GM21381 (cell line): ENCODE measurements around the gene RFPL1.
"Not testable (repeated sequence)": the region's sequence is repeated elsewhere in the genome, so short reads cannot be mapped to it uniquely, and the experiment has no call there.

Experiments used
- ATAC-seq: cut with Tn5 transposase; IDR thresholded peaks from one replicate; pipeline ENCODE4 v1.9.1; 2021; ENCODE audit warnings: mild to moderate bottlenecking, moderate library complexity; ENCODE audit not compliant: unreplicated experiment

RFPL1 gene

DNA sequence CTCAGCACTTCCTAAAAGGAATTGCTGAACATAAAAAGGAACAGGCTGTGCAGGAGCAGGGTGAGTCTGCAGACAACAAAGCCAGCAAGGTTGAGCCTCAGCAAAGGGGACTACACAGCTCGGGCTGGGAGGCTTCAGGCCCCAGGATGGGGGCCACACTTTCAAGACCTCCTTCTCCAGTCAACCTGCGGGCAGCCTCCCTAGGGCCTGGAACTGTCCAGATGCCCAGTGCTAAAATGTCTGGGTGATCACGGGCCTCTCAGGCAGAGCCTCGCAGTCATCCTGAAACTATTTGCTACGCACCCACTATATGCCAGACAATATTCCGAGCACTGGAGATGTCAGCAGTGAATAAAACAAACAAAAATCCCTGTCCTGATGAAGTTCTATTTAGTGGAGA lies 37.7 kb downstream of the RFPL1 start:
- ATAC-seq = no peak

DNA sequence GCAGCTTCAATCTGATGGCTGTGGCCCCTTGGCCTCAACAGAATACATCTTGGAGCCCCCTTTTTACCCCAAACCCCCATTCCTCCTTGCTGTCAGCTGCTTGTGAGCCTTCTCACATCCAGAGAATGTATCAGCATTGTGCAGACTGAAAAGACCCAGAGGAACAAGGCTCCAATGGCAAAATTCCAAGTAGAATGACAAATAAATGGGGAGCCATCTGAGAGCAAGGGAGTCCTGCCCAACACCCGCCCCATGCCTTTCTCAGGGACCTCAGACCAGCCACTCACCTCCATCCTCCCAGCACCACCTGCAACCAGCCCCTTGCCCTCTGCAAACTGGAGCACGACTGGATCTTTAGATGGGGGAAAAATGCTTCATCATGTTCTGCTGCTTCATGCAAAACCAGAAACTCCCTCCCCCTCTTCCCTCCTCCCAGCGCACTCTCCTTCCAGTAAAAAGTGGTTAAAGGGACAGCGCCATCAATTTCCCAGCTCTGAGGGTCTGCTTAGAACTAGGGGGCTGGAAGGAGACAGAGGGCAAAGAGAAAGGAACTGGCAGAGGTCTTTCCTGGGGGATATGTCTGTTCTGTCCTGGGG lies 39.4 kb downstream of the RFPL1 start:
- ATAC-seq = no peak

- no peak for ATAC-seq
These were observed 40.2 kb downstream of the RFPL1 start for GRCh38 chr22:29478326-29479276.

DNA sequence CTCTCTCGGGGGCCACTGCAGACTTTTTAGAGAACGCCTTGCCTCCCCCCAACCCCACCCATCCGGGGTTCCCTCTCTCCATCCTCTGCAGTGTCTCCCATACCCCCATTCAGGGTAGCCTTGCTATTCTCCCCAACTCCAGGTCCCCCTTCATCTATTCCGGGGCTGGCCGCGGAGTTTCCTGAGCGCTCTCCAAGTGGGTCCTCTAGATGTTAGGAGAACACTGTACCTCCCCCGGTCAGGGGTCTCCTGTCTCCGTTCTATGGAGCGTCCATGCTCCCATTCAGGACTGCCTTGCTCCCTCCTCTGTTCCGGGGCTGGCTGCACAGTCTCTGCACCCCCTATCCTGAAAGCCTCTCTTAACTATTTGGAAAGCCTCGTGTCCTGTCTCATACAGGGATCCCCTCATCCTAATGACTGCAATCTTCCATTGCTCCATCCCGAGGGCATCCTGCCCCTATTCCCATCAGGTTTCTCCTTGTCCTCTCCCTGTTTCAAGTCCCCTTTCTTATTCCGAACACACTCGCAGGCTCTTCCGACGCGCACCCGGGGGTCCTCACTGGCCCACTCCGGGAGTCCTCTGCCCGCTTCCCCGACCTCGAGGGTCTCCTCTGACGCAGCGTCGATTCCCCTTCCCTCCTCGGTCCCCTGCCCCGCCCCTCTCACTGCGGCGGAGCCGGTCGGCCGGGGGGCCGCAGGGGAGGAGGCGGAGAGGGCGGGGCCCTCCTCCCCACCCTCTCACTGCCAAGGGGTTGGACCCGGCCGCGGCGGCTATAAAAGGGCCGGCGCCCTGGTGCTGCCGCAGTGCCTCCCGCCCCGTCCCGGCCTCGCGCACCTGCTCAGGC lies 41.3 kb downstream of the RFPL1 start, which contains the start of gene NEFH:
Gene NEFH, plus strand, starts transcription at position 802 of the 845 bp plus-strand sequence. CDS start 45 bp downstream, outside the sequence.
- no peak for ATAC-seq

DNA sequence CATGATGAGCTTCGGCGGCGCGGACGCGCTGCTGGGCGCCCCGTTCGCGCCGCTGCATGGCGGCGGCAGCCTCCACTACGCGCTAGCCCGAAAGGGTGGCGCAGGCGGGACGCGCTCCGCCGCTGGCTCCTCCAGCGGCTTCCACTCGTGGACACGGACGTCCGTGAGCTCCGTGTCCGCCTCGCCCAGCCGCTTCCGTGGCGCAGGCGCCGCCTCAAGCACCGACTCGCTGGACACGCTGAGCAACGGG lies 41.8 kb downstream of the RFPL1 start:
- no peak for ATAC-seq

GRCh38 chr22:29480512-29481264 lies 42.3 kb downstream of the RFPL1 start:
- ATAC-seq = no peak

DNA sequence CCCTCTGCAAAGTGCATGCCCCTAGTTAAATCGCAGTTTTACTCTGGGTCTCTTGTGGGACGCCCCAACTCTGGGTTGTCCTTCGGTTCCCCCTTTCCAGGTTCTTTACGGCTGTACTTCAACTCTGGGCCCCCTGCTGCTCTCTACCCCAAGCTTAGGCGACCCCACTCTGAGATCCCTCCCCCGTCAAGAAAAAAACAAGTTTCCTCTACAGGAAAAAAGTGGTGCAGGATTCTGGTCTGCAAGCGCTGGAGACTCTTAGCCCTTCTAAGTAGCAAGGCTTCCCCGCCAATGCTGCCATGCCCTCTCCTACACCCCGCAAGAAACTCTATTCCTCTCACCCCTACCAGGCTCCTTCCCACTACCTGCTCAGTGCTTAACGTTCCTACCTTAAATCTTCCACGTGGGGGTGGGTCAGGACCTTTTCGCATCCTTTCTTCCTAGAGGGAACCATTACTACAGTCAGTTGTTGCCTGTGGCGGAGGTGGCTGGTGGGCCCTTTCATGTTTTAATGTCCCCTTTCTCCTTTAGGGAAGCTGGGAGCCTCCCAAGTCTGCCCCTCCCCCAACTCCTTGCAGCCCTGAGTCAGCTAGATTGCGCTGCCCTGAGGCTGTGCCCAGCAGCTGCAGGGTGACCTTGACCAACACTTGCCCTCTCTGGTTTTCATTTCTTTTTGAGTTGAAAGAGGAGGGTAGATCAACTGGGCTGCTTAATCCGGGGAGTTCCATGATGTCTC lies 43.0 kb downstream of the RFPL1 start:
- ATAC-seq = no peak

DNA sequence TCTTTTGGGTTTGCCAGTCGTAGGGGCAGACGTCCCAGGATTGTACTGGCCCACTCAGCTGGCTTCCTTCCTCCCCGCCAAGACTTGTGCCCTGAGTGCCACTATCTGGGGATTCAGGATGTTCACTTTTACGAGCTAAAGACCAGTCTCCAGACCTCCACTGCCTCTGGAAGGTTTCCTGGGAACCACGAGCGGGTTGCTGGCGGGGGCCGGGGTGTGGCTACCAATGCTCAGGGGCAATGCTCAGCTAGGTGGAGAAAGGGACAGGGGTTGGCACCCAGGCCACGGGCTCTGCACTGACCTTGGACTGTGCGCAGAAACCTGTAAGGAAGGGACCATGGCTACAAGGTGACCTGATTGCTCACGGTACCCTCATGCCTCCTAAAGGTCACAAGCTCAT lies 43.9 kb downstream of the RFPL1 start:
- ATAC-seq = no peak

DNA sequence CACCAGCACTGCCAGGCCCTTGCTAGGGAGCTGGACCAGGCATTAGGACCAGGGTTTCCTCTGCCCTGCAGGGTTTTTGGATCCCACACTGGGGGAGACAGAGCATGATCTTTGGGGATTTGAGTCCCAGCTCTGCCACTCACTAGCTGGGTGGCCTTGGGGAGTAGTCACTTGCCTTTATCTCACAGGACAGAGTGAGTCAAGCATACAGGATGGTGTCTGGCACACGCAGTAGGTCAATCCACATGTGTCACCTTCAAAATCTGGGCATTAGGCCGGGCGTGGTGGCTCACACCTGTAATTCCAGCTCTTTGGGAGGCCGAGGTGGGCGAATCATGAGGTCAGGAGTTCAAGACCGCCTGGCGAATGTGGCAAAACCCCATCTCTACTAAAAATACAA lies 44.3 kb downstream of the RFPL1 start:
- ATAC-seq = no peak

GRCh38 chr22:29483254-29483653 lies 44.9 kb downstream of the RFPL1 start:
- no peak for ATAC-seq

- no peak for ATAC-seq
These were observed 46.3 kb downstream of the RFPL1 start for GRCh38 chr22:29484642-29485041.

GRCh38 chr22:29485448-29485847 lies 47.1 kb downstream of the RFPL1 start:
- ATAC-seq = no peak

GRCh38 chr22:29487426-29487986 lies 49.1 kb downstream of the RFPL1 start:
- no peak for ATAC-seq

DNA sequence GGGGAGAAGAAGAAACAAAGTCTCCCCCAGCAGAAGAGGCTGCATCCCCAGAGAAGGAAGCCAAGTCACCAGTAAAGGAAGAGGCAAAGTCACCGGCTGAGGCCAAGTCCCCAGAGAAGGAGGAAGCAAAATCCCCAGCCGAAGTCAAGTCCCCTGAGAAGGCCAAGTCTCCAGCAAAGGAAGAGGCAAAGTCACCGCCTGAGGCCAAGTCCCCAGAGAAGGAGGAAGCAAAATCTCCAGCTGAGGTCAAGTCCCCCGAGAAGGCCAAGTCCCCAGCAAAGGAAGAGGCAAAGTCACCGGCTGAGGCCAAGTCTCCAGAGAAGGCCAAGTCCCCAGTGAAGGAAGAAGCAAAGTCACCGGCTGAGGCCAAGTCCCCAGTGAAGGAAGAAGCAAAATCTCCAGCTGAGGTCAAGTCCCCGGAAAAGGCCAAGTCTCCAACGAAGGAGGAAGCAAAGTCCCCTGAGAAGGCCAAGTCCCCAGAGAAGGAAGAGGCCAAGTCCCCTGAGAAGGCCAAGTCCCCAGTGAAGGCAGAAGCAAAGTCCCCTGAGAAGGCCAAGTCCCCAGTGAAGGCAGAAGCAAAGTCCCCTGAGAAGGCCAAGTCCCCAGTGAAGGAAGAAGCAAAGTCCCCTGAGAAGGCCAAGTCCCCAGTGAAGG lies 50.9 kb downstream of the RFPL1 start:
- ATAC-seq = not testable (repeated sequence)

GRCh38 chr22:29491012-29491411 lies 52.6 kb downstream of the RFPL1 start:
- ATAC-seq = no peak
